Activated T-cell treated with anti-CD3 and anti-CD28 coated beads, Interleukin-2, amount 50 U/mL, for 24 hours (primary cell): ENCODE measurements around the gene MKNK2.
"Not testable (repeated sequence)": the region's sequence is repeated elsewhere in the genome, so short reads cannot be mapped to it uniquely, and the experiment has no call there.

Experiments
- DNase-seq: peaks from one replicate; pipeline ENCODE4 v3.0.0-alpha.2; 2020
- H3K27ac Mint-ChIP-seq: 2 replicates; pipeline ENCODE4 v1.8.0; 2020; ENCODE audit warnings: mild to moderate bottlenecking, mixed read lengths
- H3K27me3 Mint-ChIP-seq: 2 replicates; pipeline ENCODE4 v1.8.0; 2020; ENCODE audit warnings: mixed read lengths
- H3K36me3 Mint-ChIP-seq: 2 replicates; pipeline ENCODE4 v1.8.0; 2020; ENCODE audit warnings: low read depth, mixed read lengths
- H3K4me1 Mint-ChIP-seq: 2 replicates; pipeline ENCODE4 v1.8.0; 2020; ENCODE audit warnings: low read depth, mixed read lengths
- H3K4me3 Mint-ChIP-seq: 2 replicates; pipeline ENCODE4 v1.8.0; 2020; ENCODE audit warnings: mild to moderate bottlenecking, moderate library complexity, mixed read lengths
- H3K9me3 Mint-ChIP-seq: 2 replicates; pipeline ENCODE4 v1.8.0; 2020; ENCODE audit warnings: mixed read lengths

Gene MKNK2

DNA sequence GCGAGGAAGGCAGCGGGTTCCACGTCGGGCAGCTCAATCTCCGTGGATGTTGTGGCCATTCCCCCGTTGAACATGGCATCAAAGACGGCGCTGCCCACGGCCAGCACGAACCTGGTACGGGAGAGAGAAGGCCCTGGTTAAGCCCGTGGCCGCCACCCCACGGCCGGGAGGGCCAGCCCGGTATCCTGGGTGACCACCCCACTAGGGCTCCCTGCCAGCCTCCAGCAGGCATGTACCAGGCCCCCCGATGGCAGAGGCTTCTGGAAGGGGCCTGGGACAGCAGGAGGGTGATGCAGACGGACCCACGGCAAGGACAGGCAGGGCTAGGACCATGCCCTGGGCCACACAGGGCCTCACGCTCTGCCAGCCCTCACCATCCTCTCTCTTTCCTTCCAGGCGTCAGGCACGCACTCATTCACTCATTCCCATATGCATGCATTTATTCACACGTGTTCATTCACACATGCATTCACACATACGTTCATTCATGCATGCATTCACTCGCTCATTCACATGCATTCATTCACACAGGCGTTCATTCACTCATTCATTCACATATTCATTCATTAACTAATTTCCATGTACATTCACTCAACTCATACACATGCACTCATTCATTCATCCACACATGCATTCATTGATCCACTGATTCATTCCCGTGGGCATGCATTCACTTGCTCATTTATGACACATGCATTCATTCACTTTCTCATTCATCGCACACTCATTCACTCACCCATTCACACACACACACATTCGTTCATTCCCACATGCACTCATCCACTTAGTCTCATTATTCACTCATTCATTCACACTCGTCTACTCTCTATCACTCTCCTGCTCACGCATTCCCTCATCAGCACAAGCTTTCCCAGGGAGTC, 53.5 kb downstream of the MKNK2 start:
- no peaks in the 10 kb centered on the region for H3K27me3 Mint-ChIP-seq
- H3K4me3 Mint-ChIP-seq, result no peak overlapping the region
- H3K27ac Mint-ChIP-seq, result no peak overlapping the region
- peaks cover 2% of the 10 kb centered on the region for H3K4me1 Mint-ChIP-seq
- H3K36me3 Mint-ChIP-seq, result peaks cover 21% of the 10 kb centered on the region
- DNase-seq, result no peak
- no peaks in the 10 kb centered on the region for H3K9me3 Mint-ChIP-seq

DNA sequence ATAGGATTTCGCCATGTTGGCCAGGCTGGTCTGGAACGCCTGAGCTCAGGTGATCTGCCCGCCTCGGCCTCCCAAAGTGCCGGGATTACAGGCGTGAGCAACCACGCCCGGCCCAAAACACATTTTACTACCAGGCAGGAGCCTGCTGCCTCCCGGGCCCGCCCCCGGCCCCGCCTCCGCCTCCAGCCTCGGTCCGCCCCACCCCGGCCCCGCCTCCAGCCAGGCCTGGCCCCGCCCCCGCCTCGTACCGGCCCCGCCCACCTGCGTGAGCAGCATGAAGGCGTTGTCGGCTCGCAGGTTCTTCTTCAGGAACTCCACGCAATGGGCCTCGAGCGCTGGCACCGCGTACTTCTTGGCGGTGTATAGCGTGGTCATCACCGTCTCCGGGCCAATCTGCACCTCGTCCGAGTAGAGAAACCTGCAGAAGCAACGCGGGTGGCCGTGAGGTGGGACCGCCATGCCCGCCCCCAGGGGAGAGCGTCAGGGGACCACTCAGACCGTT, 58.2 kb downstream of the MKNK2 start:
- peaks cover 39% of the 10 kb centered on the region for H3K36me3 Mint-ChIP-seq
- H3K27me3 Mint-ChIP-seq, result no peaks in the 10 kb centered on the region
- DNase-seq, result peak; percentile 57
- H3K4me3 Mint-ChIP-seq, result no peak overlapping the region
- H3K27ac Mint-ChIP-seq, result no peak overlapping the region
- no peaks in the 10 kb centered on the region for H3K9me3 Mint-ChIP-seq
- H3K4me1 Mint-ChIP-seq, result no peaks in the 10 kb centered on the region

- peaks cover 44% of the 10 kb centered on the region for H3K36me3 Mint-ChIP-seq
- no peaks in the 10 kb centered on the region for H3K27me3 Mint-ChIP-seq
- no peaks in the 10 kb centered on the region for H3K9me3 Mint-ChIP-seq
- DNase-seq, result no peak
- peak overlapping the region; percentile 7 for H3K27ac Mint-ChIP-seq
- H3K4me1 Mint-ChIP-seq, result no peaks in the 10 kb centered on the region
- no peak overlapping the region for H3K4me3 Mint-ChIP-seq
Observed at GRCh38 chr19:1991018-1991913, 59.8 kb downstream of the MKNK2 start.

GRCh38 chr19:1990230-1991017, 60.6 kb downstream of the MKNK2 start:
- H3K27ac Mint-ChIP-seq, result no peak overlapping the region
- no peaks in the 10 kb centered on the region for H3K4me1 Mint-ChIP-seq
- peaks cover 42% of the 10 kb centered on the region for H3K36me3 Mint-ChIP-seq
- no peak overlapping the region for H3K4me3 Mint-ChIP-seq
- H3K27me3 Mint-ChIP-seq, result no peaks in the 10 kb centered on the region
- no peaks in the 10 kb centered on the region for H3K9me3 Mint-ChIP-seq
- DNase-seq, result no peak

GRCh38 chr19:1989513-1990229, 61.4 kb downstream of the MKNK2 start:
- Mint-ChIP-seq H3K27ac (peak overlapping the region; percentile 26), H3K27me3 (no peaks in the 10 kb centered on the region), H3K4me1 (no peaks in the 10 kb centered on the region), H3K36me3 (peaks cover 49% of the 10 kb centered on the region), H3K4me3 (no peak overlapping the region), H3K9me3 (no peaks in the 10 kb centered on the region)
- no peak for DNase-seq

GRCh38 chr19:1988464-1988863, 62.6 kb downstream of the MKNK2 start:
- H3K9me3 Mint-ChIP-seq, H3K27me3 Mint-ChIP-seq, H3K4me1 Mint-ChIP-seq, H3K4me3 Mint-ChIP-seq, DNase-seq: not testable (repeated sequence)
- Mint-ChIP-seq H3K27ac (peak overlapping the region; percentile 58), H3K36me3 (peaks cover 58% of the 10 kb centered on the region)
